HepG2 (cell line): ENCODE measurements around the gene MASP1. TPM values are rescaled to one million over a fixed set of nuclear protein-coding genes. Genes with fewer than 3 reads are reported as not detected.

ENCODE experiments used
- ATAC-seq: fragments of 200-7000 bp; cut with Tn5 transposase; 3 replicates; pipeline ENCODE4 v1.9.1; 2020; ENCODE audit warnings: mild to moderate bottlenecking, moderate library complexity
- BruUV-seq: library from RNA; stranded (reverse); fragments of 400-500 nt; replicated peaks from 2 replicates; lab custom pipeline; 2021; lab: Mats Ljungman, UMichigan
- CTCF ChIA-PET: fragments of 300-600 bp; formaldehyde crosslinking; extraction: SDS; loops from one replicate; lab custom pipeline; 2021; ENCODE audit warnings: low total read pairs, inconsistent platforms, low intra/inter-chr PET ratio; lab: Yijun Ruan, JAX
- POLR2A ChIA-PET: fragments of 350-600 bp; sonication (Branson Sonifier 250); formaldehyde crosslinking; loops from one replicate; lab custom pipeline; 2020; ENCODE audit warnings: antibody characterized with exemption, inconsistent platforms; lab: Yijun Ruan, JAX
- DNase-seq: peaks from one replicate; pipeline ENCODE4 v3.0.0-alpha.2; 2015; ENCODE audit warnings: low spot score
- FAIRE-seq: peaks from 3 replicates; lab custom pipeline; 2011; peaks lifted over from hg19 to GRCh38; lab: Jason Lieb, UNC
- H2AFZ ChIP-seq: one replicate; pipeline ENCODE4 v1.6.1; 2011; ENCODE audit warnings: low read length, inconsistent platforms
- H3K27ac ChIP-seq: fragments of 300-600 bp; 3 replicates; pipeline ENCODE4 v1.8.0; 2011; ENCODE audit warnings: mixed run types, mild to moderate bottlenecking, mixed read lengths, low read length, inconsistent platforms; ENCODE audit not compliant: insufficient read depth; ENCODE audit errors: extremely low read length
- H3K27me3 ChIP-seq, 2 experiments: fragments of 200-600 bp in 1 of 2; 2 replicates in 1 of 2; 3 replicates in 1 of 2; pipeline versions ENCODE4 v1.6.0 to v1.8.0; 2011; ENCODE audit warnings: low read length in 2 of 2, mild to moderate bottlenecking in 2 of 2, moderate library complexity in 2 of 2, inconsistent platforms in 1 of 2; ENCODE audit not compliant: insufficient read depth in 2 of 2, control insufficient read depth in 1 of 2
- H3K36me3 ChIP-seq, 2 experiments: fragments of 200-600 bp in 1 of 2; replicated peaks in 1 of 2; 2 replicates in 1 of 2; 3 replicates in 1 of 2; pipeline versions ENCODE4 v1.5.1 to v1.8.0; 2011; ENCODE audit warnings: low read length in 2 of 2, inconsistent platforms in 1 of 2; ENCODE audit not compliant: insufficient read depth in 2 of 2, control insufficient read depth in 1 of 2
- H3K4me1 ChIP-seq: 2 replicates; pipeline ENCODE4 v1.5.1; 2012; ENCODE audit warnings: low read length, inconsistent platforms; ENCODE audit not compliant: insufficient read depth
- H3K4me2 ChIP-seq: 2 replicates; pipeline ENCODE4 v1.6.0; 2011; ENCODE audit warnings: low read depth, low read length, inconsistent platforms
- H3K4me3 ChIP-seq, 3 experiments: fragments of 200-600 bp in 1 of 3; sonication (generic), shearing (Covaris generic) in 1 of 3; replicated peaks in 1 of 3; 2 replicates each; pipeline ENCODE4 v1.5.1; 2011 to 2016; ENCODE audit warnings: low read length in 3 of 3, inconsistent platforms in 2 of 3, low read depth in 2 of 3, mild to moderate bottlenecking in 2 of 3, control low read depth in 1 of 3, mixed read lengths in 1 of 3; ENCODE audit not compliant: insufficient read depth in 1 of 3
- H3K79me2 ChIP-seq: one replicate; pipeline ENCODE4 v1.6.1; 2011; ENCODE audit warnings: low read length, inconsistent platforms; ENCODE audit not compliant: insufficient read depth
- H3K9ac ChIP-seq: 2 replicates; pipeline ENCODE4 v1.6.0; 2011; ENCODE audit warnings: mild to moderate bottlenecking, low read depth, low read length, inconsistent platforms; ENCODE audit not compliant: insufficient read depth
- H3K9me3 ChIP-seq: 2 replicates; pipeline ENCODE4 v1.5.1; 2012; ENCODE audit warnings: mild to moderate bottlenecking, low read length
- H4K20me1 ChIP-seq: 2 replicates; pipeline ENCODE4 v1.6.0; 2011; ENCODE audit warnings: inconsistent platforms, mild to moderate bottlenecking, low read length, moderate library complexity; ENCODE audit not compliant: insufficient read depth
- HMGXB3 ChIP-seq: sonication (generic); formaldehyde crosslinking; IDR thresholded peaks from 2 replicates; pipeline ENCODE4 v1.4.0; 2020; ENCODE audit warnings: missing genetic modification reagents, borderline replicate concordance
- MEIS2 ChIP-seq: sonication (generic); formaldehyde crosslinking; IDR thresholded peaks from 2 replicates; pipeline ENCODE4 v1.9.0; 2021; ENCODE audit warnings: mild to moderate bottlenecking, missing genetic modification reagents
- TEAD2 ChIP-seq: sonication (generic); formaldehyde crosslinking; IDR thresholded peaks from 2 replicates; pipeline ENCODE4 v1.9.0; 2021; ENCODE audit warnings: missing genetic modification reagents
- YEATS2 ChIP-seq: sonication (generic); formaldehyde crosslinking; IDR thresholded peaks from 2 replicates; pipeline ENCODE4 v1.4.0; 2020; ENCODE audit warnings: missing genetic modification reagents, borderline replicate concordance
- ZBTB46 ChIP-seq: sonication (generic); formaldehyde crosslinking; IDR thresholded peaks from 2 replicates; pipeline ENCODE4 v1.4.0; 2020; ENCODE audit warnings: mild to moderate bottlenecking, missing genetic modification reagents, borderline replicate concordance
- ZNF224 ChIP-seq: sonication (generic); formaldehyde crosslinking; IDR thresholded peaks from 2 replicates; pipeline ENCODE4 v1.5.0; 2020; ENCODE audit warnings: mild to moderate bottlenecking, missing genetic modification reagents
- ZNF644 ChIP-seq: IDR thresholded peaks from 2 replicates; pipeline ENCODE4 v1.6.1; 2016; ENCODE audit warnings: low read depth
- ZNF891 ChIP-seq: sonication (generic); formaldehyde crosslinking; IDR thresholded peaks from 2 replicates; pipeline ENCODE4 v1.5.0; 2020; ENCODE audit warnings: mild to moderate bottlenecking, missing genetic modification reagents
- ZSCAN29 ChIP-seq: sonication (generic); formaldehyde crosslinking; conservative IDR thresholded peaks from 2 replicates; pipeline ENCODE4 v1.4.0; 2020; ENCODE audit warnings: mild to moderate bottlenecking, missing genetic modification reagents
- WGBS: methylation state at CpG from one replicate; pipeline ENCODE4 v1.1.6; 2017; ENCODE audit warnings: low lambda C conversion rate; 5-methylcytosine and 5-hydroxymethylcytosine counted together
- in situ Hi-C: cut with HindIII; loops from 2 replicates; pipeline ENCODE4 v1.10.0; 2017; ENCODE audit warnings: low pct_unique_long_range_greater_than_20kb; ENCODE audit not compliant: extremely low pct_ligation_motif_present
- intact Hi-C: fragments of 100-400 bp; cut with micrococcal nuclease; formaldehyde crosslinking; loops from one replicate; pipeline ENCODE4 v1.10.0; 2022; ENCODE audit not compliant: unreplicated experiment
- polyA plus RNA-seq, 8 experiments: library from polyadenylated mRNA; depleted of rRNA in 3 of 8; stranded (reverse) in 7 of 8; unstranded in 1 of 8; fragments of >200 nt; fragmentation: Illumina TruSeq in 4 of 8; extraction: Trizol in 4 of 8; gene quantifications; 2 replicates each; pipeline versions ENCODE4 v1.2.1 to v1.2.3, GENCODE V29; 2011 to 2016; ENCODE audit warnings: low read depth in 4 of 8, missing spikeins in 1 of 8, mixed read lengths in 1 of 8; ENCODE audit not compliant: insufficient read depth in 1 of 8
- total RNA-seq, 5 experiments: library from RNA; depleted of rRNA; stranded (reverse); fragments of >200 nt; fragmentation: Illumina TruSeq; extraction: Trizol; gene quantifications; 2 replicates each; pipeline ENCODE4 v1.2.3, GENCODE V29; 2016; ENCODE audit warnings: low read depth in 1 of 5
- TF ChIP-seq, protein P1 (sequence below): sonication (generic); formaldehyde crosslinking; IDR thresholded peaks from 2 replicates; pipeline ENCODE4 v1.4.0; 2020; ENCODE audit warnings: missing genetic modification reagents
- TF ChIP-seq, protein P2 (sequence below): sonication (generic); formaldehyde crosslinking; conservative IDR thresholded peaks from 2 replicates; pipeline ENCODE4 v1.8.0; 2022; ENCODE audit warnings: mild to moderate bottlenecking, moderate library complexity, missing genetic modification reagents
- TF ChIP-seq, protein P3 (sequence below): sonication (generic); formaldehyde crosslinking; IDR thresholded peaks from 2 replicates; pipeline ENCODE4 v1.8.0; 2022; ENCODE audit warnings: mild to moderate bottlenecking, missing genetic modification reagents; ENCODE audit not compliant: insufficient replicate concordance

Gene MASP1
- total and polyA plus RNA-seq, 2 of the 13 experiments (the other 11 are each of a cell fraction or from before 2014, with no cell fraction given), result 10.8 to 56.0 TPM

- 0% methylated on average over 1 of the region's 1 CpG for WGBS
- TF ChIP-seq ZNF644 (0 out of 2 replicates have a peak, but pooled peaks have one; percentile 2), YEATS2 (0 out of 2 replicates have a peak, but pooled peaks have one; percentile 10), MEIS2 (CRISPR knock-in tag) (no peak), ZSCAN29 (CRISPR knock-in tag) (0 out of 2 replicates have a peak, but pooled peaks have one; percentile 7), HMGXB3 (0 out of 2 replicates have a peak, but pooled peaks have one; percentile 6), ZNF891 (0 out of 2 replicates have a peak, but pooled peaks have one; percentile 18), ZBTB46 (CRISPR knock-in tag) (0 out of 2 replicates have a peak, but pooled peaks have one; percentile 10), TEAD2 (CRISPR knock-in tag) (no peak), ZNF224 (CRISPR knock-in tag) (0 out of 2 replicates have a peak, but pooled peaks have one; percentile 46)
- TF ChIP-seq, protein P1, sequence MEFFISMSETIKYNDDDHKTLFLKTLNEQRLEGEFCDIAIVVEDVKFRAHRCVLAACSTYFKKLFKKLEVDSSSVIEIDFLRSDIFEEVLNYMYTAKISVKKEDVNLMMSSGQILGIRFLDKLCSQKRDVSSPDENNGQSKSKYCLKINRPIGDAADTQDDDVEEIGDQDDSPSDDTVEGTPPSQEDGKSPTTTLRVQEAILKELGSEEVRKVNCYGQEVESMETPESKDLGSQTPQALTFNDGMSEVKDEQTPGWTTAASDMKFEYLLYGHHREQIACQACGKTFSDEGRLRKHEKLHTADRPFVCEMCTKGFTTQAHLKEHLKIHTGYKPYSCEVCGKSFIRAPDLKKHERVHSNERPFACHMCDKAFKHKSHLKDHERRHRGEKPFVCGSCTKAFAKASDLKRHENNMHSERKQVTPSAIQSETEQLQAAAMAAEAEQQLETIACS, result no peak
- TF ChIP-seq, protein P2, sequence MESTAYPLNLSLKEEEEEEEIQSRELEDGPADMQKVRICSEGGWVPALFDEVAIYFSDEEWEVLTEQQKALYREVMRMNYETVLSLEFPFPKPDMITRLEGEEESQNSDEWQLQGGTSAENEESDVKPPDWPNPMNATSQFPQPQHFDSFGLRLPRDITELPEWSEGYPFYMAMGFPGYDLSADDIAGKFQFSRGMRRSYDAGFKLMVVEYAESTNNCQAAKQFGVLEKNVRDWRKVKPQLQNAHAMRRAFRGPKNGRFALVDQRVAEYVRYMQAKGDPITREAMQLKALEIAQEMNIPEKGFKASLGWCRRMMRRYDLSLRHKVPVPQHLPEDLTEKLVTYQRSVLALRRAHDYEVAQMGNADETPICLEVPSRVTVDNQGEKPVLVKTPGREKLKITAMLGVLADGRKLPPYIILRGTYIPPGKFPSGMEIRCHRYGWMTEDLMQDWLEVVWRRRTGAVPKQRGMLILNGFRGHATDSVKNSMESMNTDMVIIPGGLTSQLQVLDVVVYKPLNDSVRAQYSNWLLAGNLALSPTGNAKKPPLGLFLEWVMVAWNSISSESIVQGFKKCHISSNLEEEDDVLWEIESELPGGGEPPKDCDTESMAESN (CRISPR knock-in tag), result 0 out of 2 replicates have a peak, but pooled peaks have one; percentile 8
- TF ChIP-seq, protein P3, sequence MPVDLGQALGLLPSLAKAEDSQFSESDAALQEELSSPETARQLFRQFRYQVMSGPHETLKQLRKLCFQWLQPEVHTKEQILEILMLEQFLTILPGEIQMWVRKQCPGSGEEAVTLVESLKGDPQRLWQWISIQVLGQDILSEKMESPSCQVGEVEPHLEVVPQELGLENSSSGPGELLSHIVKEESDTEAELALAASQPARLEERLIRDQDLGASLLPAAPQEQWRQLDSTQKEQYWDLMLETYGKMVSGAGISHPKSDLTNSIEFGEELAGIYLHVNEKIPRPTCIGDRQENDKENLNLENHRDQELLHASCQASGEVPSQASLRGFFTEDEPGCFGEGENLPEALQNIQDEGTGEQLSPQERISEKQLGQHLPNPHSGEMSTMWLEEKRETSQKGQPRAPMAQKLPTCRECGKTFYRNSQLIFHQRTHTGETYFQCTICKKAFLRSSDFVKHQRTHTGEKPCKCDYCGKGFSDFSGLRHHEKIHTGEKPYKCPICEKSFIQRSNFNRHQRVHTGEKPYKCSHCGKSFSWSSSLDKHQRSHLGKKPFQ (CRISPR knock-in tag), result peak; percentile 63
Observed at GRCh38 chr3:187277129-187277462, 14.4 kb downstream of the MASP1 start.

More at GRCh38 chr3:187277129-187277462, 14.4 kb downstream of the MASP1 start:
- CTCF ChIA-PET, result no interaction called here
- Histone ChIP-seq H3K79me2 (no peaks in the 10 kb centered on the region), H3K36me3 (no peaks in the 10 kb centered on the region), H3K9me3 (no peaks in the 10 kb centered on the region), H3K4me1 (peaks cover 58% of the 10 kb centered on the region), H3K27ac (peak overlapping the region; percentile 78), H4K20me1 (no peaks in the 10 kb centered on the region), H2AFZ (no peak overlapping the region), H3K9ac (no peak overlapping the region), H3K4me3 (no peak overlapping the region), H3K27me3 (no peaks in the 10 kb centered on the region), H3K4me2 (peak overlapping the region; percentile 60)
- POLR2A ChIA-PET, result interaction anchor here (0.9 to 1.4 kb wide), 4 partner anchors 9 to 54 kb away, joined by 3 to 10 read pairs (median 4); partner anchors contain the start of gene MASP1
- FAIRE-seq, result no peak
- no peak for DNase-seq
- intact Hi-C loops (no loop called here), in situ Hi-C loops (no loop called here)
- peak; percentile 64 for ATAC-seq
- BruUV-seq, result no TSS peak
